Measurements from ENCODE around the gene LBX1.
A peak's percentile ranks its signal among the peaks of the same experiment; 100 is the strongest.

LBX1 gene

DNA sequence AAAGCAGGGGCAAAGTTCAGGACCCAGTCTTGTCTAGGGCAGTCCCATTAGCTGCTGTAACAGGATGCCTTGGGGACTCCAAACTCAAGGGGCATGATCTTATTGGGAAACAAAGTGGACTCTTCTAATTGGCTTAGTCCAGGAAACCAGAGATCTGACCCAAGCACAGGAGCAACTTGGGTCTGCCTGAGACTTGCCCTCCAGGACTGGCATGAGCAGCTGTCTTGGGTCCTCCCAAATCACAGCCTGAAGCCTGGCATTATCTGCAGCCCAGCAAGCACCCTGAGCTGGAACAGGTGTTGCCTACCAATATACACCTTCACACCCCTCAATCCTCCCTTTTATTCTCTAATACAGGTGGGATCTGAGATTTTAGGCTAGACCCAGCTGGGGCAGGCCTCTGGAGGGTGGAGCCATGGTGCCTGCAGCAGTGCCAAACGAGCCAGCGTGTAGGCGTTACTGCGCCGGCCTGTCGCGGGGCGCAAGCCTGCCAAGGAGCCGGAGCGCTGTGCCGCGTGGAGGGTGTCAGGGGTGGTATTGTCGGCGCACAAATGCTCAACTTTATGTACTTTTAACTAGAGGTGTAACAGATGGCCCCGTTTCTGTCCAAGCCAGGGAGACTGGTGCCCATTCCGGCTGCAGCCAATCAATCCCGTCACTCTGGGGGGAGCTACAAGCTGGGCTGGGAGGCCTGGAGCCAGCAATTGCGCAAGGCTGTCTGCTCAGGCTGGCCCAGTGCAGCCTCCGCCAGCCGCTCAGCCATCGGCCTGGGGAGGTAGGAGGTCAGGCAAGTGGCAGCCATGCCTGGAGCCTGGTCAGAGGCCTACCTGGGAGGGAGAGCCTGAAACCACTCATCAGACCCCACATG is 12.8 kb upstream of the LBX1 start:
- DNase-seq = no peak

DNA sequence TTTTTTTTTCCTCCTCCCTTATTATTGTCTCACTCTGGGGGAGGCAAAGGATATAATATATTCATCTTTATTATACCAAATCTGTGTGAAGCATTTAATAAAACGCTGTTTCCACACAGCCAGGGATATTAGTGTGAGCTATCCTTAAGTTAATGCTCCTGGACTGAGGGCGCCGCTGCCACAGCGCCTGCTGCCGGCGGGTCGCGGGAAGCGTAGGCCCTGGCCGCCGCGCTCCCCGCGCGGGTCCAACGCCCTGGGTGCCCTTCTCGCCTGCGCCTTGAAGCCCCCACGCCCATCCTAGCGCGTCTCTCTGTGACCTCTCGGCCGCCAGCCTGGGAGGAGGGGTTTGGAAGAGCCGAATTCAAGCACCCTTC is 9.5 kb upstream of the LBX1 start:
- DNase-seq = peak in 1 of 4 experiments; percentile 14

DNA sequence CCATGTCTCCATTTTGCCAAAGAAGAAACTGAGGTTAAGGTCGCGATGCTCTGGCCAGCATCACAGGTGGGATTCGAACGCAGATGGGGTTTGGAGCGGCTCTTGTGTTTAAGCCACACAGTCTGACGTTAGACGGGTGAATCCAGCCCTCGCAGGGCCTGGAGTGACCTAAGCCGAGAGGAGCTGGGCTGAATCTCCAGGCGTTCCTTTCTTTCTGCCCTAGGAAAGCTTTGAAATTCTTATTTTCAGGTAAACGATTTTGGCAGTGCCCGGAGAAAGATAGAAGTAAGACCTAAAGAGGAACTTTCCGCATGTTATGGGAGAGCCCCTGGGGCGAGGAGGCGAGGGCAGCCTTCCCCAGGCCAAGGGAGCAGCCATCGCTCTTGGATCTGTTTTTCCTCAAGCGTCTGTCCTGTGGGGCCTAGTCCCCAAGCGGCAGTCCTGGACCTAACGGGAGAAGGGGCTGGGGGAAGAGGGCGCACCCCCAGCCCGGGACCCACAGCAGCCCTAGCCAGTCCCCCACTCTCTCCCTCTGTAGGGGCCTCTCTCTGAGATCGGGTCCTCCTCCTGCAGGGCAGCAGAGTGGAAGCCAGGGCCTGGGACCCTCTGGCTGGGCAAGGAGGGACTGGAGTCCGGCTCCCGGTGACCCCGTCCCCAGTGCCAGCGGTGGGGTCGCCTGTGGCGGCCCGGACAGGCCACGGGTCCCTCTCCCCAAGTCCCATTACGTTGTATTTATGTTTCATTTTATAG is 8.9 kb upstream of the LBX1 start:
- no peak for DNase-seq

DNA sequence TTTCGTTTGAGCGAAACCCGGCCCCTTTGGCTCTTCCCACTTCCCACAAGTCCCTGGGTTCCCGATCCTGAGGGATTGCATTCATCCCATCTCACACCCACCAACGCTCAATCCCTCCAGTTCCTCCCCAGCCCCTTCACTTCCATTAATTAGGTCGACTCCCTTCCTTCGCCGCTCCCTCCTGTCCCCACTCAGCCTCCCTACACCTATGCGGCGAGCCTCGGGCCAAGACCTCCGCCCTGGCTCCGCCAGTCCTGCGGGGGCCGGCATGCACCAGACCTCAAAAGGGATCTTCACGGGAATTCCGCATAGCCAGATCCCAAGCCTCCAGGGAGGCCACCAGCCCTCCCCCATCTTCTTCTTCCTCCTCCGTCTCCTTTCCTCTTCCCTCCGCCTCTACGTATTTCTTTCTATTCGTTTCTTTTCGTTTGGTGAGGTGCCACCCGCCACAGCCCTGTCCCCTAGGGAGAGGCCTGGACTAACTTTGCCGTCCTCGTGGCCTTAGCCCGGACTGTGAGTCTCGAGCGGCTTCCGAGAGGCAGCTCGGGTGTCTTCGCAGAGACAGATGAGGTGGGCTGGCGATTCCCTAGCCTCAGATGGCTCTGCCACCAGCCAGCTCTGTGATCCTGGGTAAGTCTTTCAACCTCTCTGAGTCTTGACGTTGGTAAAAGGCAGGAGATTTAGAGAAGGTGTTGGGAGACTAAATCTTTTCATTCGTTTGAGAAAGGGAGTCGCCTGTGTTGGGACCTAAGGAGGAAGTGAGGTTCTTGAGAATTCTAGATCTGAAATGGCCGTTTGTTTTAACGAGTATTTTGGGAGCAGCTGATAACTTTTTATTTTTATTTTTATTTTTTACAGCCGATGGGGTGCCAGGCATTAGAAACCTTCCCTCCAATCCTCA is 8.1 kb upstream of the LBX1 start:
- no peak for DNase-seq

DNA sequence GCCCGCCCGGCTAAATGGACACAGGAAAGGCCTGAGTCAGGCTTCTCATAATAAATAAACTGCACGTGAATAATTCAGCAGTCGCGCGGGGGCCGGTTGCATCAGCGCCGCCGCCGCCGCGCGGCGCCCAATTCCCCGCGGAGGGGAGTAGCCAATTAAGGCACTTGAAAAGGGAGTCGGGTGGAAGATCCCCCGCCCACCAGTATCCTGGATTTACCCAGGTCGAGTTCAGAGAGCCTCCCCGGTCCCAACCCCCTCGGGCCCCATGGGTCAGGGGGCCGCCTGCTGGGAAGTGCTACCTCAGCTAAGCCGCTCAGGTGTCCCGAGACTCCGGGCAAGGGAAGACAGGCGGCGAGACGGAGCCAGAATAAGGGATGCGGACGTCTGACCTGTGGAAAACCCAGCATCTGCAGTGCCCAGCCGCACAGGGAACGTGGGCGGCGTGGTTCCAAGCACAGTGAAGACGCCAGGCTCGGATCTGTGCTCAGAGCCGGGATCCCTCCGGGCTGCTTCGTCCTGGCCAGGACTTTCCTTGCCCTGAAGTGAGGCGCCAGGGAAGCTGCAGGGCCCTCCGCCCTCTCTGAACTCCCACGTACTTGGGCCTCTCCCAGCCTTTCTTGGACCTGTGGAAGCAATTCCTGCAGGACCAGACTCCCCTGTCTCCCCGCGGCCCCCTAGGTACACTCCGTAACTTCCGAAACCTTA is 7.3 kb upstream of the LBX1 start:
- DNase-seq = no peak

DNA sequence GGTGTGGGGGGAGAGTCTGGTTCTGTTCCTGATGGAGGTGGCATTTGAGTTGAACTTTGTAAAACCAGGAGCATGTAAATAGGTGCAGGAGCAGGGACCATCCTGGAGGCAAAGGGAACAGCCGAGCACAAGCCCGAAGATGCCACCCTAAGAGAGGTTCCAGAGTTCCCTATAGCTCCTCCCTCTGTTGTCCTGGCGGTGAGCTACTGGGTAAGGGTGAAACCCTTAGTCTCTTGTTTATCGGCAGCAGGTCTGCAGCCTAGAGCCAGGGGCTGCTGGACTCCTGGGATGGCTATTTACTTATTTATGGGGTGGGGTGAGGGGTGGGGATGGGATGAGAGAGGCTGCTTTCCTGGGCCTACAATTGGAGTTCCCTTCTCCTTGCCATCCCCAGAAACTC is 6.5 kb upstream of the LBX1 start:
- DNase-seq = no peak

DNA sequence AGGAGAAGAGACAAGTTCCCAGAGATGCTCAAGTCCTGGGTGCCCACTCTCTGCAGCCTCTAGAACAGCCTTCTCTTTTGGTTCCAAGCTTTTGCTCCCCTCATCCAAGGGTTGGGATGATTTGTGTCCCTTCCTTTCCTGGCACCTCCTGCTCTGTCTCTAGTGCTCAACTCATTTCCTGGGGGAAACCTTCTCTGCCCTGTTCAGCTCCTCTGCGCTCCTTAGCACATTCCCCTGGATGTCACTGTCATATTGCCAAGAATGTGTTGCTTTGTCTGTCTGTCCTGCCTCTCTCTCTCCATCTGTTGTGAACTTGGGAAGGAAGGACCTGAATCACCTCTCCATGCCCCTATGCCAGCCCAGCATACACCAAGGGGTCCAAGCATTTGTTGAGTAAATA is 5.1 kb upstream of the LBX1 start:
- no peak for DNase-seq

DNA sequence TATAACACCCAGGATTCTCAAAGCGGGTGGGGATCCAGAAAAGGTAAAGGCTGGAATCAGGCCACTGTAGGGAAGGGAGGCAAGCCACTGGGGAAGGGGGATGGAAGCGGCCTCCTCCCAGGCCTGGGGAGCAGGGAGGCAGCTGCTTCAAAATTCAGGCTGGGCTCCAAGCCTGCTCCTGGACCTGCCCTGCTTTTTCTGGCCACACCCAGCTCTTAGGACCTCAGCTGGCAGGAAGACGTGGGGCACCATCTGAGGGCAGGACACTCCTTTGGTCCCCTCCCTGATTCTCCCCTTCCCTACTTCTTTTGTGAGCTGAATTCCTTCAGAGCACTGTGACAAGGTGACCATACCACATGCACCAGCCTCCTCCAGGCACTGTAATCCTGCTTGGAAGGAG is 4.6 kb upstream of the LBX1 start:
- DNase-seq = no peak

DNA sequence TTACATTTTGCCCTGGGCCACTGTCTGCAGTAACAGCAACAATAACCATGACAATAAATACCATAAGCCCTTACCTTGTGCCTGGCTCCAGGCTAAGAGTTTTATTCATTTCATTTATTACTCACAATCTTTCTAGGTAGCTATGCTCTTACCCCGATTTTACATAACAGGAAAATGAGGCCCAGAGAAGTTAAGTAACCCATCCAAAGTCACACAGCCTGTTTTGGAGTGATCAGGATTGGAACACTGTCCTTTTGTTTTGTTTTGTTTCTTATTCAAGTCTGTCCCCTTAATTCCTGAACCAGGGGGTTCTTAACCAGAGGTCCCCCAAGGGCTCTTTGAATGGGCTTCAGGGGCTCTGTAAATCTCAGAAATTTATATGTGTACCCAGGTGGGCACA is 4.2 kb upstream of the LBX1 start:
- no peak for DNase-seq

DNA sequence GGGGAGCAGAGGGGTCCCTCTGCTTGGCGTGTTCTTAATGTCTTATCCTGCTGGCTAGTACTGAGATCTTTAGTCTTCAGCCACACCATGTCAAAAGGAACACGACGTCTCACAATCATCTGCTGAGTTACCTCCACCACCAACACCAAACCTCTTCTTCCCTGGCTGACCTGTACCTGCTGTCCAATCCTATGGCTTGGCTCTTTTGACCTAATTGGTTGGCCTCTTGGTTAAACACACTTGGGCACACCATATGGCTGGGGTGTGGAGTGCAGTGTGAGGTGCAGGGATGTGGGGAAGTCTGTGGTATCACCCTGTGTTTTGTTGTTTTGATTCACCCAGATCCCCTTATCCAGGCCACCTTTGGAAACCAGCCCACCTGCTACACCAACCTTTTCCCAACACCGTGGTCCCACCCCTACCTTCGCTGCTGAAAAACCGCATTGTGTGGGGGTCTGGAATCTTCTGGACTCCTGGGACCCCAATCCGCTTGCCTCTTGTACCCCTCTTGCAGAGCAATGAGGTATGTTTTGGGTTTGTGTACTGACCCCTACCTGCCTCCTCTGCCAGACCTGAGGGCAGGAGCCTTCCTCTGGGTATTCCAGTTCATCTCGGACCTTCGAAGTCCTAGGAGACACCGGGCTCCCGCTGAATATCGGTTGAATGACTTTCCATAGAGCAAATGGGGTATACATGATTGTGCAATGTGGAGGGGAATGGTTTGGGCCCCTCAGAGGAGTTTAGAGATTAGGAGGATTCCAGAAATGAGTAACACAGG is 2.8 kb upstream of the LBX1 start:
- no peak for DNase-seq

DNA sequence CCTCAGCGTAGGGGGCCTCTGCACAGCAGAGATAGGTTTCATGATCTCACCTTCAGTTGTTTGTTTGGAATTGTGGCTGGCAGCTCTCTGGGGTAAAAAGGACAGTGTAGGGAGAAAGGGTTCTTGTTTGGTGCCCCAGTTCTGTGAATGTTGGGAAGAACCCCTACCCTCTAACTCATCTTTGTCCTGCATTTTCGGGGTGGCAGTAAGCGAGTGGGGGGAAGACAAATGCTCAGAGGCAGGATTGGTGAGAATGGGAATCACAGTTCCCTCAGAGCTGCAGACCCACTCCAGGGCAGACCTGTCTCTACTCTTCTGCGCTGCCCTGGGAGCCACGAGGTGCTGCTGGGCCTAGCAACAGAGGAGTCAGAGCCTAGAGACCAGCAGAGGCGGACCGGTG is 1.8 kb upstream of the LBX1 start:
- no peak for DNase-seq

DNA sequence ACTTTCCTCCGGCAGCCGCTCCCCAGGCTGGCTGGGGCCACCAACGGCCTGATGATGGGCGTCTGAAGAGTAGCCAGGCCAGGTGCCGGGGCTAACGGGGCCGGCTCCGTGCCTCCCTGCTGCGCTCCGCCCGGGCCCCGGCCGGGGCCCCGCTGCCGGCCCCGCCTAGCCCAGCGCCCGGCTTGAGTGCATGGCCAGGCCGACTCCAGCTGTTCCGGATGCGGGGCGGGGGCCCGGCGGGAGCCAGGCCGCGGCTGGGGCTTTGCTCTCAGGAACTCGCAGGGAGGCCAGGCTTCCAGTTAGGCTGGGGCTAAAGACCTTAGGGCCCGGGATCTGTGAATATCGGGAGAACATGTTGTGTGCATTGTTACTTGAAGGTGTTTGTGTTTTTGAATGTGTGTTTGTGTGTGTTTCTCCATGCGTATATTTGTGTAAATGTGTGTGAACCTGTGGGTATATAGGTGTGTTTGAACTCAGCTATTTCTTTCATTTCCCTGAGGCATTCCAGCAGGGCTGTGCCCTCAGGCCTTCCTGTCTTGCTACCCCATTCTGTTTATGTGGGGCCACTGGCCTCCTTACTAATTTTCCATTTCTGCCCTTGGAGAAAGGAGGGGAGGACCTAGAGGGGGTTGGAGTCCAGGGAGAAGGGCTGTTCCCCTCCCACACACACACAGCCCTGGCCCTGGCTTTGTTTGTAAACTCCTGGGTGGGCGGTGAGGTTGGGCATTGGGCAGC is 1.1 kb upstream of the LBX1 start:
- no peak for DNase-seq

DNA sequence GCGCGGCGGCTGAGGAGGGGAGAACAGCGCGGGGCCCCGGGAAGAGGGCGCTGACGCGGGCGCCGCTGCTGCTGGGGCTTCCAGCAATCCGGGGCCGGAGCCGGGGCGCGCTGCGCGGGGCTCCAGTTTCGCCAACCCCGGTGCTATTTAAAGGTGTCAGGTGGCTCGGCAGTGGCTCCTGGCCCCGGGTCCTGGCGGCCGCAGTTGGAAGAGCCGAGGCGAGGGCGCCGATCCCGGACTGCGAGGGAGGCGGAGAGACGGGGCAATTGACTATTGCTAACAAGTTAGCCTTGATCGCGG is 347 bp downstream of the LBX1 start:
- no peak for DNase-seq

DNA sequence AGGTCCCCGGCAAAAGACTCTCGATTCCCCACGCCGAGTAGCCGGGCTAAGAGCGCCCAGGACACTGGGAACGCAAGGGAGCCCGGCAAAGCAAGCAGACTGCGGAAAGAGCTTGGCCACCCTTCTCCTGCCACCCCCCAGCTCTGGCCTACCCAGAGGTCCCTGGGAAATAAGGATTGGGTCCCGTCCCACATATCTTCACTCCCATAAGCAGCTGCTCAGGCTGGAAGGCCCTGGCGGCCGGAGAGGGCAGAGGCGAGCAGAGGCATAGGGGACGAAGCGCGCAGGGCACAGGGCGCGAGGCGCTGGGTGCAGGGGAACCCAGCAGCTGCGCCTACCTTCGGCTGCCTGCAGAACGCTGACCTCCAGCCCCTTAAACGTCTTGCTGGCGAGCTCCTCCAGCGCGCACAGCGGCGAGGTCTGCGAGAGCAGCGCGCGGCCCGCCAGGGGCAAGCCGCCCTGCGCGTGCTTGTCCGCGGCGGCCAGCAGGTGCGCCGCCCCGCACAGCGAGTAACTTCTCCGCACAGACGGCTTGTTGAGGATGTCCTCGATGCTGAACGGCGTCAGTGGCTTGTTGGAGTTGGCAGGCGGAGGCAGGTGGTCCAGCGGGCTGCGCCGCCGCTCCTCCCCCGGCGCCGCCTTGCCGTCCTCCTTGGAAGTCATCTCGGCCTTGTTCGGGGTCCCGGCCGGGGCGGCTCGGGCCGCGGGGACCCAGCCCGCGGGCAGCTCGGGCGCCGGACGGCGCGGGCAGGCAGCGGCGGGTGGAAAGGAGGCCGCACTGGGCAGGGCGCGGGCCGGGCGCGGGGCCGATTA is 904 bp downstream of the LBX1 start:
- DNase-seq = no peak

DNA sequence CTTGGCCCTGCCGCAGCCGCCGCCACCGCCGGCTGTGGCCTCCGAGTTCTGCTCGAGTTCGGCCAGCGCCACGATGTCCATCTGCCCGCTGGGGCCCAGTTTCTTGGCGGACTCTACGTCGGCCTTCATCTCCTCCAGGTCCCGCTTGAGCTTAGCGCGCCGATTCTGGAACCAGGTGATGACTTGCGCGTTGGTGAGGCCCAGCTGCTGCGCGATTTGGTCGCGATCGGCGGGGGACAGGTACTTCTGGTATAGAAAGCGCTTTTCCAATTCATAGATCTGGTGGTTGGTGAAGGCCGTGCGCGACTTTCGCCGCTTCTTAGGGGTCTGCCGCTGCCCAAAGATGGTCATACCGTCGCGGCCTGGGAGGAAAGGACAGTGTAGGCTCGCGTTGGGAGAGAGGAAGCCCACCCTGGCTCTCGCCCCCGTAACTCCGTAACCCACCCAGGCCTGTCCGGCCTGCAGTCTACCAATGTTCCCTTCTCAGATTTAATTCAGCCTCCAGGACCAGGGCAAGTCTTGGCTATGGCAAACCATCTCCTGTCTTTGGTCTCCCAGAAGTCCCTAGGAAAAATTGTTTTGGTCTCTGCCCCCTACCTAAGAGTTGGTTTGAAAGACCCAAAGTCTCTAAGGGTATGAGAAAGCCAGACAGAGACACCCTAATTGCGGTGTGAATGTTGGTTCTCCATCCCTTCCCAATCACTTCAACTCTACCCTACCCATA is 1.7 kb downstream of the LBX1 start:
- DNase-seq = no peak

DNA sequence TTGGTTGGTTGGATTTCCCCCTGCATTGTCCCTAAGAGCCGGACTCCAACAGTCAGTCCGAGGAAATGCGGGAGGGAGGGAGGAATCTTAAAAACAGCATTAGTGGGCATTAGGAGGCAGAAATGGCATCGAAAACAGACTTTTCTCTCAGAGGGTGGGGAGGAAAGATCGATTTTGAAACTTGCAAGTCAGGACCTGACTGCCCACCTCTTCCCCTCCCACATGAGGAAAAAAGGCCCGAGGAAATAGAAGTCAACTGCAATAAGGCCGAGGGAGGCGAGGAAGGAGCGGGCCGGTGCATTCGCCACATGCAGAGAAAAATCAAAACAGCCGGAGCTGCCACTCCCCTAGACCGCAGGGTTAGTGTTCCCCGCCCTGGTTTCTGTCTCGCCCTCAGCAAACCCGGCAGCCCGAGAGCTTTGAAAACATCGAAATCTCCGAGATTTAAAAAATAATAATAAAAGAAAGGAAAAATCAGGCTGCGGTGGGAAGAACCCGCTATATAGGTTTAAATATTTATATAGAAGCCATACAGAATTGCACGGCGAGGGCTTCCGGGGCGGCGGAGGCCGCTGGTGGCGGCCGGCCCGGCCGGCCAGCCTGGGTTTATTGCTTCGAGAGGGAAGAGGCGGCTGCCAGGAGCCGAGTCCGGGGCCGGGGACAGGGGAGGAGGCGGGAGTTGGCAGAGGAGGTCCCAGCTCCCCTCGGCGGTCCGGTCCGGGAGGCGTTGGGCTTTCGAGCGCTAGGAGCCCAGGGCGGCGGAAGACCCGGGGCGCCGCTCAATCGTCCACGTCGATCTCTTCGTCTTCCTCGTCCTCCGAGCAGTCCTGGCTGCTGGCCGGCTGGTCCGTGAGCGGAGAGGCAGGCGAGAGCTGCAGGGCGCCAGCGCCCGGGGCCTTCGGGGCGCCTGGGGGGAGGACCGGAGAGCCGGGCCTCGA is 2.5 kb downstream of the LBX1 start:
- no peak for DNase-seq

DNA sequence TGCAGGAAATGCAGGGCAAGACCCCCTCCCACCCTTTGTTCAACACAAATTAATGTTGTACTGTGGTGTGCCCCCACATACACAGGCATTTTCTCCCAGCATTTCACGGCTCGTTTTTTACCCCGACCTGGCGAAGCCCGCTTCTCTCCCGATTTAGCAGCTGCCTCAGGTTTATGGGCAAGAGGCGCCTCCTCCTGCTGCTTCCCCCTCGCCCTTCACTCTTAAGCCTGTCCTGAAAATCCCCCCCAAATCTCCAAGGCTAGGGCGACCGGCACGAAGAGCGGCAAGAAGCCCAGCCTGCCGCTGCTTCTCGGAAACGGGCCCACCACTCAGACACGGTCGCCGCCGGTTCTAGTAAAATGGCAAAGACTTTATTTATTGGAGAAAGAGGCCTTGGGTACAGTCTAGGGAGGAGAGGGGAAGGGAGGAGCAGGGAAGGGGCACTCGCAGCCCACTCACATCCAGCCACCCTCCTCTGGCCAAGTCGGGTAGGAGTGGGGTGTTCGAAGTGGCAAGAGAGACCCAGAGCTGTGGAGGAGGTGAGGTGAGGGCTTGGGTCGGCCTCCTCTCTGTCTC is 3.3 kb downstream of the LBX1 start:
- DNase-seq = no peak
